K562 (cell line): Measurements from ENCODE around the gene PRDM11. TPM values are rescaled to one million over a fixed set of nuclear protein-coding genes. Genes with fewer than 3 reads are reported as not detected.

Experiments used
- ATAC-seq: fragments of 200-7000 bp; cut with Tn5 transposase; 3 replicates; pipeline ENCODE4 v1.9.1; 2020; ENCODE audit warnings: moderate library complexity
- BruUV-seq: library from RNA; stranded (reverse); fragments of 400-500 nt; replicated peaks from 2 replicates; lab custom pipeline; 2021; lab: Mats Ljungman, UMichigan
- CTCF ChIA-PET: fragments of 300-600 bp; formaldehyde crosslinking; extraction: SDS; loops from one replicate; lab custom pipeline; 2021; ENCODE audit warnings: low intra/inter-chr PET ratio; lab: Yijun Ruan, JAX
- POLR2A ChIA-PET: fragments of 300-600, 350-650 bp; sonication (Branson Sonifier 250); formaldehyde crosslinking; extraction: SDS; loops from one replicate; lab custom pipeline; 2021; ENCODE audit warnings: antibody characterized with exemption, inconsistent platforms; lab: Yijun Ruan, JAX
- DNase-seq, 4 experiments: peaks; one replicate each; pipeline versions ENCODE4 v3.0.0 to v3.0.0-alpha.2; 2011 to 2018; ENCODE audit warnings: low spot score in 3 of 4, mixed read lengths in 3 of 4; ENCODE audit errors: extremely low read depth in 1 of 4
- FAIRE-seq: peaks from 2 replicates; lab custom pipeline; 2011; peaks lifted over from hg19 to GRCh38; lab: Jason Lieb, UNC
- H2AFZ ChIP-seq: 2 replicates; pipeline ENCODE4 v1.6.0; 2011; ENCODE audit warnings: low read depth, low read length, control low read depth, inconsistent platforms
- H3K27ac ChIP-seq: fragments of 200-600 bp; 3 replicates; pipeline ENCODE4 v1.8.0; 2011; ENCODE audit warnings: low read depth, mild to moderate bottlenecking, control low read depth, inconsistent platforms, low read length, moderate library complexity, mixed read lengths; ENCODE audit errors: extremely low read depth
- H3K27me3 ChIP-seq, 2 experiments: fragments of 300-600 bp in 1 of 2; 2 replicates in 1 of 2; 3 replicates in 1 of 2; pipeline versions ENCODE4 v1.6.0 to v1.8.0; 2011; ENCODE audit warnings: inconsistent platforms in 2 of 2, low read length in 2 of 2, mild to moderate bottlenecking in 1 of 2, mixed read lengths in 1 of 2, moderate library complexity in 1 of 2; ENCODE audit not compliant: control insufficient read depth in 2 of 2, insufficient read depth in 2 of 2
- H3K36me3 ChIP-seq: fragments of 300-600 bp; 3 replicates; pipeline ENCODE4 v1.8.0; 2011; ENCODE audit warnings: mild to moderate bottlenecking, low read length, inconsistent platforms; ENCODE audit not compliant: control insufficient read depth, insufficient read depth
- H3K4me1 ChIP-seq, 2 experiments: fragments of 200-600 bp in 1 of 2; replicated peaks in 1 of 2; 2 replicates in 1 of 2; 3 replicates in 1 of 2; pipeline versions ENCODE4 v1.5.1 to v1.8.0; 2011; ENCODE audit warnings: inconsistent platforms in 2 of 2, low read length in 2 of 2, mild to moderate bottlenecking in 1 of 2, mixed read lengths in 1 of 2, moderate library complexity in 1 of 2; ENCODE audit not compliant: control insufficient read depth in 2 of 2, insufficient read depth in 2 of 2
- H3K4me2 ChIP-seq: 2 replicates; pipeline ENCODE4 v1.6.1; 2011; ENCODE audit warnings: low read length, control low read depth, inconsistent platforms, mixed read lengths; ENCODE audit not compliant: insufficient read depth
- H3K4me3 ChIP-seq: fragments of 200-600 bp; sonication (generic), shearing (Covaris generic); 2 replicates; pipeline ENCODE4 v1.5.1; 2016; ENCODE audit warnings: control low read depth, inconsistent platforms
- H3K79me2 ChIP-seq: fragments of 200-600 bp; 3 replicates; pipeline ENCODE4 v1.8.0; 2011; ENCODE audit warnings: low read length, inconsistent platforms; ENCODE audit not compliant: control insufficient read depth, insufficient read depth
- H3K9ac ChIP-seq, 2 experiments: 2 replicates each; pipeline versions ENCODE4 v1.6.0 to v1.6.1; 2011; ENCODE audit warnings: low read depth in 2 of 2, low read length in 2 of 2, control low read depth in 1 of 2, inconsistent platforms in 1 of 2, mild to moderate bottlenecking in 1 of 2, mixed read lengths in 1 of 2; ENCODE audit not compliant: insufficient read depth in 1 of 2
- H3K9me1 ChIP-seq: one replicate; pipeline ENCODE4 v1.6.0; 2011; ENCODE audit warnings: inconsistent platforms, mild to moderate bottlenecking, low read length, moderate library complexity; ENCODE audit not compliant: control insufficient read depth, insufficient read depth
- H3K9me3 ChIP-seq: replicated peaks from 2 replicates; pipeline ENCODE4 v1.5.1; 2011; ENCODE audit warnings: low read depth, low read length, inconsistent platforms; ENCODE audit not compliant: control insufficient read depth, insufficient read depth
- H4K20me1 ChIP-seq: replicated peaks from 2 replicates; pipeline ENCODE4 v1.6.1; 2011; ENCODE audit warnings: low read length, inconsistent platforms, mixed read lengths; ENCODE audit not compliant: control insufficient read depth, insufficient read depth
- ARID2 ChIP-seq: fragments of 450-650 bp; IDR thresholded peaks from 2 replicates; pipeline ENCODE4 v1.6.1; 2017; ENCODE audit warnings: antibody characterized with exemption, mild to moderate bottlenecking
- FIP1L1 ChIP-seq: fragments of 200-400 bp; formaldehyde crosslinking; IDR thresholded peaks from 2 replicates; pipeline ENCODE4 v1.6.1; 2018; ENCODE audit warnings: mild to moderate bottlenecking, low read depth, low read length; ENCODE audit not compliant: poor library complexity, severe bottlenecking
- GABPA ChIP-seq: fragments of 200-800 bp; sonication (Bioruptor generic); conservative IDR thresholded peaks from 2 replicates; pipeline ENCODE4 v1.6.1; 2016; ENCODE audit warnings: low read depth, missing genetic modification characterization, missing compliant biosample characterization
- GTF3C2 ChIP-seq: IDR thresholded peaks from 3 replicates; pipeline ENCODE4 v1.6.1; 2011; ENCODE audit warnings: borderline replicate concordance, mild to moderate bottlenecking, moderate library complexity; ENCODE audit not compliant: insufficient read length; ENCODE audit errors: extremely low read depth
- HMGN3 ChIP-seq: IDR thresholded peaks from 2 replicates; pipeline ENCODE4 v1.6.1; 2011; ENCODE audit warnings: borderline replicate concordance, low read depth, mild to moderate bottlenecking, mixed read lengths, low read length; ENCODE audit not compliant: insufficient read length; ENCODE audit errors: extremely low read depth
- MIER1 ChIP-seq: fragments of 450-650 bp; IDR thresholded peaks from 2 replicates; pipeline ENCODE4 v1.6.1; 2016; ENCODE audit warnings: antibody characterized with exemption, mild to moderate bottlenecking, low read depth
- NBN ChIP-seq: fragments of 450-650 bp; IDR thresholded peaks from 2 replicates; pipeline ENCODE4 v1.6.1; 2016; ENCODE audit warnings: low read depth, mild to moderate bottlenecking
- NONO ChIP-seq, 2 experiments: fragments of 200-400 bp in 1 of 2; fragments of 450-650 bp in 1 of 2; formaldehyde crosslinking in 1 of 2; IDR thresholded peaks; 2 replicates each; pipeline ENCODE4 v1.6.1; 2017; ENCODE audit warnings: low read depth in 2 of 2, mild to moderate bottlenecking in 2 of 2, moderate library complexity in 2 of 2, low read length in 1 of 2
- RFX7 ChIP-seq: fragments of 250-450 bp; sonication (Bioruptor Pico); IDR thresholded peaks from 2 replicates; pipeline ENCODE4 v1.5.1; 2021; ENCODE audit warnings: mild to moderate bottlenecking
- TBP ChIP-seq: optimal IDR thresholded peaks from 2 replicates; pipeline ENCODE3; 2011; ENCODE audit warnings: low read depth, low read length, improper control_type of control experiment
- TEAD2 ChIP-seq: fragments of 450-650 bp; IDR thresholded peaks from 2 replicates; pipeline ENCODE4 v1.6.1; 2016; ENCODE audit warnings: missing genetic modification characterization, control low read depth, missing compliant biosample characterization
- UBTF ChIP-seq, 2 experiments: IDR thresholded peaks; 2 replicates each; pipeline ENCODE4 v1.6.1; 2012; ENCODE audit warnings: improper control_type of control experiment in 2 of 2, low read depth in 2 of 2, low read length in 2 of 2, borderline replicate concordance in 1 of 2
- USF1 ChIP-seq: sonication (generic); formaldehyde crosslinking; IDR thresholded peaks from 2 replicates; pipeline ENCODE4 v1.9.0; 2022; ENCODE audit warnings: mild to moderate bottlenecking, missing genetic modification reagents
- ZNF134 ChIP-seq: fragments of 250-450 bp; sonication (Bioruptor Pico); conservative IDR thresholded peaks from 2 replicates; pipeline ENCODE4 v1.4.0; 2020
- ZNF24 ChIP-seq: fragments of 450-650 bp; IDR thresholded peaks from 2 replicates; pipeline ENCODE4 v1.6.1; 2016
- ZNF253 ChIP-seq: fragments of 250-450 bp; sonication (Bioruptor Pico); conservative IDR thresholded peaks from 2 replicates; pipeline ENCODE4 v1.6.1; 2021; ENCODE audit warnings: mild to moderate bottlenecking
- ZNF436 ChIP-seq: fragments of 250-450, 450-650 bp; sonication (Bioruptor Pico); formaldehyde crosslinking; IDR thresholded peaks from 2 replicates; pipeline ENCODE4 v1.7.0; 2020; ENCODE audit warnings: mild to moderate bottlenecking
- ZNF507 ChIP-seq: conservative IDR thresholded peaks from 2 replicates; pipeline ENCODE4 v1.6.1; 2017; ENCODE audit warnings: missing genetic modification characterization, missing compliant biosample characterization
- ZNF695 ChIP-seq: fragments of 450-650 bp; formaldehyde crosslinking; IDR thresholded peaks from 2 replicates; pipeline ENCODE4 v1.4.0; 2020; ENCODE audit warnings: mild to moderate bottlenecking, moderate library complexity
- WGBS: fragments of 100-300 bp; shearing (Covaris generic); methylation state at CpG from one replicate; pipeline ENCODE4 v1.1.6; 2016; ENCODE audit warnings: low coverage, mixed read lengths; ENCODE audit not compliant: insufficient coverage; ENCODE audit errors: missing lambda C conversion rate; 5-methylcytosine and 5-hydroxymethylcytosine counted together
- in situ Hi-C: fragments of 300-500 bp; cut with MboI; formaldehyde crosslinking; loops from 4 replicates; pipeline ENCODE4 v1.15.0; 2018; ENCODE audit warnings: inconsistent platforms, mixed read lengths
- intact Hi-C: fragments of 100-400 bp; cut with micrococcal nuclease; formaldehyde crosslinking; loops from 2 replicates; pipeline ENCODE4 v1.14.2; 2022
- polyA plus RNA-seq, 8 experiments: library from polyadenylated mRNA; depleted of rRNA in 4 of 8; stranded (reverse) in 5 of 8; unstranded in 3 of 8; fragments of >200 nt; fragmentation: Nextera tagmentation in 2 of 8; fragmentation: Illumina TruSeq in 1 of 8; extraction: Ambion mirVana in 2 of 8; extraction: Trizol in 1 of 8; gene quantifications; 2 replicates each; pipeline versions ENCODE4 v1.2.1 to v1.2.3, GENCODE V29; 2011 to 2014; ENCODE audit warnings: inconsistent platforms in 1 of 8, missing spikeins in 1 of 8
- total RNA-seq, 7 experiments: library from RNA; depleted of rRNA in 6 of 7; stranded (reverse); fragments of >200 nt in 6 of 7; fragmentation: Illumina TruSeq in 2 of 7; extraction: Trizol in 2 of 7; gene quantifications; 2 replicates each; pipeline versions ENCODE4 v1.2.1 to v1.2.3, GENCODE V29; 2011 to 2021; ENCODE audit warnings: low replicate concordance in 1 of 7

The PRDM11 gene
- total and polyA plus RNA-seq, 9 of the 15 experiments (the other 6 are each of a cell fraction or from before 2014, with no cell fraction given), result 0.01 to 1.1 (median 0.29) TPM

- Histone ChIP-seq H3K27ac (no peak overlapping the region), H2AFZ (no peak overlapping the region), H3K4me2 (no peak overlapping the region), H3K79me2 (no peaks in the 10 kb centered on the region), H3K9me3 (no peaks in the 10 kb centered on the region), H3K36me3 (no peaks in the 10 kb centered on the region), H3K4me3 (no peak overlapping the region), H3K4me1 (no peaks in the 10 kb centered on the region), H3K9ac (no peak overlapping the region; a peak in 1 of 4 replicates), H3K9me1 (no peaks in the 10 kb centered on the region), H4K20me1 (no peaks in the 10 kb centered on the region), H3K27me3 (peaks cover 2 to 18% of the 10 kb centered on the region in 2 experiments; a peak in 2 of 5 replicates)
- WGBS, result 3% methylated on average over 12 of the region's 12 CpGs
- FAIRE-seq (no peak), DNase-seq (no peak), ATAC-seq (no peak)
- intact Hi-C loops, result no loop called here
- ChIA-PET POLR2A (no interaction called here), CTCF (no interaction called here)
- in situ Hi-C loops, result no loop called here
- TF ChIP-seq ZNF507 (tag) (no peak), UBTF (IDR thresholded peaks at IDR 0.05; ENCODE audit: borderline replicate concordance in 1 of 2, low read depth in 2 of 2, low read length in 2 of 2) (no peak), GTF3C2 (no peak), ARID2 (no peak), HMGN3 (no peak), NONO (IDR thresholded peaks at IDR 0.05; ENCODE audit: low read depth in 2 of 2, low read length in 1 of 2) (no peak), FIP1L1 (no peak), MIER1 (no peak), ZNF695 (no peak), ZNF24 (no peak), NBN (no peak), ZNF134 (no peak), RFX7 (CRISPR knock-in tag) (no peak), GABPA (tag) (no peak), USF1 (CRISPR knock-in tag) (no peak), TEAD2 (tag) (no peak), ZNF253 (CRISPR knock-in tag) (no peak), TBP (no peak), ZNF436 (no peak)
- BruUV-seq, result no TSS peak
Observed at GRCh38 chr11:45243967-45244366, 97.5 kb downstream of the PRDM11 start.
